ENCODE results near the gene C3.

C3 gene

GRCh38 chr19:6685482-6685881, 35.0 kb downstream of the C3 start:
- DNase-seq (ENCODE audit: low read depth): no peak
- no peak for TF ChIP-seq CTCF (IDR thresholded peaks at IDR 0.05; ENCODE audit: control insufficient read depth, insufficient read depth, low read depth, low read length, missing control alignments)
- no peak overlapping the region for H3K4me3 ChIP-seq (ENCODE audit: control insufficient read depth, low read depth, low read length)

GRCh38 chr19:6683971-6684370, 36.5 kb downstream of the C3 start:
- H3K4me3 ChIP-seq (ENCODE audit: control insufficient read depth, low read depth, low read length): no peak overlapping the region
- TF ChIP-seq CTCF (IDR thresholded peaks at IDR 0.05; ENCODE audit: control insufficient read depth, insufficient read depth, low read depth, low read length, missing control alignments): no peak
- no peak for DNase-seq (ENCODE audit: low read depth)

GRCh38 chr19:6682607-6683128, 37.8 kb downstream of the C3 start:
- no peak overlapping the region for H3K4me3 ChIP-seq (ENCODE audit: control insufficient read depth, low read depth, low read length)
- DNase-seq (ENCODE audit: low read depth): no peak
- TF ChIP-seq CTCF (IDR thresholded peaks at IDR 0.05; ENCODE audit: control insufficient read depth, insufficient read depth, low read depth, low read length, missing control alignments): no peak

- DNase-seq (ENCODE audit: low read depth): no peak
- no peak for TF ChIP-seq CTCF (IDR thresholded peaks at IDR 0.05; ENCODE audit: control insufficient read depth, insufficient read depth, low read depth, low read length, missing control alignments)
- no peak overlapping the region for H3K4me3 ChIP-seq (ENCODE audit: control insufficient read depth, low read depth, low read length)
These were observed 40.3 kb downstream of the C3 start for GRCh38 chr19:6680141-6680540.

- DNase-seq (ENCODE audit: low read depth): no peak
- TF ChIP-seq CTCF (IDR thresholded peaks at IDR 0.05; ENCODE audit: control insufficient read depth, insufficient read depth, low read depth, low read length, missing control alignments): no peak
- no peak overlapping the region for H3K4me3 ChIP-seq (ENCODE audit: control insufficient read depth, low read depth, low read length)
These were observed 41.3 kb downstream of the C3 start for GRCh38 chr19:6679139-6679538.

GRCh38 chr19:6678690-6679109, 41.8 kb downstream of the C3 start:
- H3K4me3 ChIP-seq (ENCODE audit: control insufficient read depth, low read depth, low read length): no peak overlapping the region
- no peak for TF ChIP-seq CTCF (IDR thresholded peaks at IDR 0.05; ENCODE audit: control insufficient read depth, insufficient read depth, low read depth, low read length, missing control alignments)
- DNase-seq (ENCODE audit: low read depth): no peak
